ENCODE data around the gene SLC28A2.

Gene SLC28A2

GRCh38 chr15:45319472-45320214 is 67.6 kb downstream of the SLC28A2 start:
- ATAC-seq (replicated peaks): no peak
- no peak overlapping the region for H3K4me3 Mint-ChIP-seq

GRCh38 chr15:45320581-45321205 is 68.7 kb downstream of the SLC28A2 start:
- ATAC-seq (replicated peaks) (no peak), DNase-seq (no peak)
- peaks cover 25 to 40% of the 10 kb centered on the region in 2 donors for H3K27me3 Mint-ChIP-seq
- H3K27ac Mint-ChIP-seq: no peak overlapping the region
- no peaks in the 10 kb centered on the region for H3K36me3 Mint-ChIP-seq (ENCODE audit: insufficient read depth)
- no peak overlapping the region for H3K4me3 Mint-ChIP-seq
- H3K9me3 Mint-ChIP-seq: no peaks in the 10 kb centered on the region
- H3K4me1 Mint-ChIP-seq (ENCODE audit: low read depth in 2 of 2): no peaks in the 10 kb centered on the region

More at GRCh38 chr15:45319472-45320214, 67.6 kb downstream of the SLC28A2 start:
- H3K4me1 Mint-ChIP-seq (ENCODE audit: low read depth in 2 of 2): no peaks in the 10 kb centered on the region
- no peak overlapping the region for H3K27ac Mint-ChIP-seq
- peaks cover 22 to 44% of the 10 kb centered on the region in 2 donors for H3K27me3 Mint-ChIP-seq
- DNase-seq: no peak
- no peaks in the 10 kb centered on the region for H3K9me3 Mint-ChIP-seq
- no peaks in the 10 kb centered on the region for H3K36me3 Mint-ChIP-seq (ENCODE audit: insufficient read depth)

- no peaks in the 10 kb centered on the region for H3K36me3 Mint-ChIP-seq (ENCODE audit: insufficient read depth)
- H3K9me3 Mint-ChIP-seq: no peaks in the 10 kb centered on the region
- no peak for DNase-seq
- H3K4me1 Mint-ChIP-seq (ENCODE audit: low read depth in 2 of 2): no peaks in the 10 kb centered on the region
- no peak for ATAC-seq (replicated peaks)
- no peak overlapping the region for H3K4me3 Mint-ChIP-seq
- H3K27ac Mint-ChIP-seq: no peak overlapping the region
- peaks cover 38 to 44% of the 10 kb centered on the region in 2 donors for H3K27me3 Mint-ChIP-seq
These were observed 74.2 kb downstream of the SLC28A2 start for GRCh38 chr15:45326280-45326679.

- Mint-ChIP-seq H3K9me3 (no peaks in the 10 kb centered on the region), H3K4me3 (no peak overlapping the region)
These were observed 74.7 kb downstream of the SLC28A2 start for GRCh38 chr15:45326741-45327140.

More at GRCh38 chr15:45326741-45327140, 74.7 kb downstream of the SLC28A2 start:
- Mint-ChIP-seq H3K27ac (no peak overlapping the region), H3K4me1 (ENCODE audit: low read depth in 2 of 2) (no peaks in the 10 kb centered on the region), H3K27me3 (peaks cover 38 to 45% of the 10 kb centered on the region in 2 donors), H3K36me3 (ENCODE audit: insufficient read depth) (no peaks in the 10 kb centered on the region)
- DNase-seq (no peak), ATAC-seq (replicated peaks) (no peak)
